Ectodermal cell (in vitro differentiated cells): ENCODE data around the gene SNURF.
"Not testable (repeated sequence)": the region's sequence is repeated elsewhere in the genome, so short reads cannot be mapped to it uniquely, and the experiment has no call there.

Source experiments
- H3K27ac ChIP-seq: 2 replicates; pipeline ENCODE4 v1.7.0; 2013; ENCODE audit warnings: mild to moderate bottlenecking, low read depth, low read length; ENCODE audit not compliant: insufficient read depth, poor library complexity, severe bottlenecking
- H3K27me3 ChIP-seq: 2 replicates; pipeline ENCODE4 v1.7.0; 2013; ENCODE audit warnings: mild to moderate bottlenecking, low read length; ENCODE audit not compliant: insufficient read depth, control insufficient read depth, poor library complexity, severe bottlenecking
- H3K36me3 ChIP-seq: one replicate; pipeline ENCODE4 v1.7.0; 2013; ENCODE audit warnings: low read length; ENCODE audit not compliant: control insufficient read depth, insufficient read depth
- H3K4me1 ChIP-seq: one replicate; pipeline ENCODE4 v1.7.0; 2013; ENCODE audit warnings: low read length; ENCODE audit not compliant: control insufficient read depth, insufficient read depth
- H3K4me3 ChIP-seq: 2 replicates; pipeline ENCODE4 v1.7.0; 2013; ENCODE audit warnings: low read depth, low read length, control low read depth; ENCODE audit not compliant: insufficient read depth
- H3K9me3 ChIP-seq: 2 replicates; pipeline ENCODE4 v1.7.0; 2013; ENCODE audit warnings: mild to moderate bottlenecking, low read length, moderate library complexity; ENCODE audit not compliant: control insufficient read depth
- WGBS, 2 experiments: methylation state at CpG; one replicate each; pipeline ENCODE4 v1.1.7; 2013; ENCODE audit warnings: missing lambda C conversion rate in 2 of 2; 5-methylcytosine and 5-hydroxymethylcytosine counted together

The SNURF gene

GRCh38 chr15:24966364-24967103, 11.7 kb downstream of the SNURF start:
- no peak overlapping the region for H3K4me3 ChIP-seq
- no peak overlapping the region for H3K27ac ChIP-seq
- no peaks in the 10 kb centered on the region for H3K4me1 ChIP-seq
- H3K9me3 ChIP-seq: no peaks in the 10 kb centered on the region
- peaks cover 6% of the 10 kb centered on the region for H3K36me3 ChIP-seq
- H3K27me3 ChIP-seq: no peaks in the 10 kb centered on the region
- 76 to 83% methylated on average over 3 to 4 of the region's 4 CpGs for WGBS, 2 experiments

- Histone ChIP-seq H3K27me3 (no peaks in the 10 kb centered on the region), H3K9me3 (no peaks in the 10 kb centered on the region), H3K4me1 (no peaks in the 10 kb centered on the region), H3K4me3 (no peak overlapping the region), H3K27ac (no peak overlapping the region), H3K36me3 (peaks cover 8% of the 10 kb centered on the region)
- WGBS, 2 experiments: 86 to 92% methylated on average over 3 of the region's 3 CpGs
These were observed 16.3 kb downstream of the SNURF start for GRCh38 chr15:24971052-24971451.

- no peaks in the 10 kb centered on the region for H3K27me3 ChIP-seq
- H3K36me3 ChIP-seq: peaks cover 14% of the 10 kb centered on the region
- H3K27ac ChIP-seq: no peak overlapping the region
- 88 to 90% methylated on average over 8 of the region's 8 CpGs for WGBS, 2 experiments
- H3K4me3 ChIP-seq: no peak overlapping the region
- no peaks in the 10 kb centered on the region for H3K4me1 ChIP-seq
- no peaks in the 10 kb centered on the region for H3K9me3 ChIP-seq
These were observed 17.0 kb downstream of the SNURF start for GRCh38 chr15:24971772-24972171.

- H3K4me1 ChIP-seq, H3K27me3 ChIP-seq, H3K27ac ChIP-seq, H3K9me3 ChIP-seq, H3K4me3 ChIP-seq: not testable (repeated sequence)
- WGBS, 2 experiments: 85 to 91% methylated on average over 5 of the region's 5 CpGs
- H3K36me3 ChIP-seq: peaks cover 14% of the 10 kb centered on the region
These were observed 17.9 kb downstream of the SNURF start for GRCh38 chr15:24972707-24973106.

GRCh38 chr15:24976932-24977331, 22.1 kb downstream of the SNURF start:
- Histone ChIP-seq H3K9me3 (no peaks in the 10 kb centered on the region), H3K27me3 (no peaks in the 10 kb centered on the region), H3K4me1 (no peaks in the 10 kb centered on the region), H3K36me3 (peaks cover 12% of the 10 kb centered on the region), H3K4me3 (no peak overlapping the region), H3K27ac (no peak overlapping the region)
- WGBS, 2 experiments: 88 to 95% methylated on average over 3 of the region's 3 CpGs

GRCh38 chr15:24977686-24978085, 22.9 kb downstream of the SNURF start:
- 88 to 89% methylated on average over 9 of the region's 9 CpGs for WGBS, 2 experiments
- H3K27me3 ChIP-seq: no peaks in the 10 kb centered on the region
- H3K27ac ChIP-seq: no peak overlapping the region
- H3K36me3 ChIP-seq: peaks cover 14% of the 10 kb centered on the region
- H3K4me3 ChIP-seq: no peak overlapping the region
- H3K4me1 ChIP-seq: no peaks in the 10 kb centered on the region
- H3K9me3 ChIP-seq: no peaks in the 10 kb centered on the region

- Histone ChIP-seq H3K27ac (no peak overlapping the region), H3K9me3 (peaks cover 4% of the 10 kb centered on the region), H3K36me3 (peaks cover 4% of the 10 kb centered on the region), H3K4me1 (no peaks in the 10 kb centered on the region), H3K27me3 (no peaks in the 10 kb centered on the region), H3K4me3 (no peak overlapping the region)
- WGBS, 2 experiments: 90 to 92% methylated on average over 7 of the region's 7 CpGs
These were observed 30.4 kb downstream of the SNURF start for GRCh38 chr15:24985224-24985623.

GRCh38 chr15:24986653-24987052, 31.9 kb downstream of the SNURF start:
- Histone ChIP-seq H3K9me3 (peaks cover 5% of the 10 kb centered on the region), H3K27ac (no peak overlapping the region), H3K4me3 (no peak overlapping the region), H3K27me3 (no peaks in the 10 kb centered on the region), H3K4me1 (no peaks in the 10 kb centered on the region), H3K36me3 (peaks cover 4% of the 10 kb centered on the region)
- WGBS, 2 experiments: 90 to 92% methylated on average over 6 of the region's 6 CpGs
